Measurements from ENCODE around the gene PPIE. TPM values are rescaled to one million over a fixed set of nuclear protein-coding genes. Genes with fewer than 3 reads are reported as not detected.
A peak's percentile ranks its signal among the peaks of the same experiment; 100 is the strongest.
"Not testable (repeated sequence)": the region's sequence is repeated elsewhere in the genome, so short reads cannot be mapped to it uniquely, and the experiment has no call there.

Gene PPIE
- total and polyA plus RNA-seq, 9 donors: 30.9 to 103 (median 46.9) TPM

- Histone ChIP-seq H3K27ac (no peak overlapping the region), H3K4me1 (ENCODE audit: insufficient read depth) (no peaks in the 10 kb centered on the region), H3K9me3 (no peaks in the 10 kb centered on the region), H3K4me3 (no peak overlapping the region), H3K27me3 (no peaks in the 10 kb centered on the region), H3K36me3 (no peaks in the 10 kb centered on the region)
- intact Hi-C loops (cut with DNase I): no loop called here
- TF ChIP-seq, protein P1, sequence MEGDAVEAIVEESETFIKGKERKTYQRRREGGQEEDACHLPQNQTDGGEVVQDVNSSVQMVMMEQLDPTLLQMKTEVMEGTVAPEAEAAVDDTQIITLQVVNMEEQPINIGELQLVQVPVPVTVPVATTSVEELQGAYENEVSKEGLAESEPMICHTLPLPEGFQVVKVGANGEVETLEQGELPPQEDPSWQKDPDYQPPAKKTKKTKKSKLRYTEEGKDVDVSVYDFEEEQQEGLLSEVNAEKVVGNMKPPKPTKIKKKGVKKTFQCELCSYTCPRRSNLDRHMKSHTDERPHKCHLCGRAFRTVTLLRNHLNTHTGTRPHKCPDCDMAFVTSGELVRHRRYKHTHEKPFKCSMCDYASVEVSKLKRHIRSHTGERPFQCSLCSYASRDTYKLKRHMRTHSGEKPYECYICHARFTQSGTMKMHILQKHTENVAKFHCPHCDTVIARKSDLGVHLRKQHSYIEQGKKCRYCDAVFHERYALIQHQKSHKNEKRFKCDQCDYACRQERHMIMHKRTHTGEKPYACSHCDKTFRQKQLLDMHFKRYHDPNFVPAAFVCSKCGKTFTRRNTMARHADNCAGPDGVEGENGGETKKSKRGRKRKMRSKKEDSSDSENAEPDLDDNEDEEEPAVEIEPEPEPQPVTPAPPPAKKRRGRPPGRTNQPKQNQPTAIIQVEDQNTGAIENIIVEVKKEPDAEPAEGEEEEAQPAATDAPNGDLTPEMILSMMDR (IDR thresholded peaks at IDR 0.05): no peak
- no peak for TF ChIP-seq POLR2A (IDR thresholded peaks at IDR 0.05)
- no peak for TF ChIP-seq EP300 (IDR thresholded peaks at IDR 0.05)
- 82 to 92% (median 88%) methylated on average over 2 of the region's 2 CpGs for WGBS, 3 donors
- no peak for DNase-seq
These were observed 42.6 kb downstream of the PPIE start for GRCh38 chr1:39781349-39781715.

DNA sequence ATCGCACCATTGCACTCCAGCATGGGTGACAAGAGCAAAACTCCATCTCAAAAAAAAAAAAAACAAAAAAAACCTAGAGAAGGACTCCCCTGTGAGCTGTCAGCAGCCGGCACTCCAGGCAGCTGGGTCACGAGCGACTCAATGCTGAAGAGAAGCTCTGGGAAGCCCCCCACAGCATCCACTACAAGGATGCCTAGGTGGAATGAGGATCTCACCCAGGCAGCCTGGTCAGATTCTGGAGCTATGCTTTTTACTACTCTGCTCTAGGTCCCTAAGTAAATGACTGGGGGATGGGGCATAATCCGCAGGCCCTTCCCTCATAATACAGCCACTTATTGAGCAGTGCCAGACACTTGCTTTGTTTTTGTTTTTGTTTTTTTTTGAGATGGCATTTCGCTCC is 43.4 kb downstream of the PPIE start:
- intact Hi-C loops (cut with DNase I): no loop called here
- no peaks in the 10 kb centered on the region for H3K36me3 ChIP-seq
- TF ChIP-seq POLR2A (IDR thresholded peaks at IDR 0.05) (no peak), EP300 (IDR thresholded peaks at IDR 0.05) (no peak)
- TF ChIP-seq, protein P1 (IDR thresholded peaks at IDR 0.05): no peak
- no peak overlapping the region for H3K27ac ChIP-seq
- DNase-seq: no peak
- H3K27me3 ChIP-seq: no peaks in the 10 kb centered on the region
- no peak overlapping the region for H3K4me3 ChIP-seq
- no peaks in the 10 kb centered on the region for H3K9me3 ChIP-seq
- 81 to 85% (median 81%) methylated on average over 6 of the region's 6 CpGs for WGBS, 3 donors
- no peaks in the 10 kb centered on the region for H3K4me1 ChIP-seq (ENCODE audit: insufficient read depth)

DNA sequence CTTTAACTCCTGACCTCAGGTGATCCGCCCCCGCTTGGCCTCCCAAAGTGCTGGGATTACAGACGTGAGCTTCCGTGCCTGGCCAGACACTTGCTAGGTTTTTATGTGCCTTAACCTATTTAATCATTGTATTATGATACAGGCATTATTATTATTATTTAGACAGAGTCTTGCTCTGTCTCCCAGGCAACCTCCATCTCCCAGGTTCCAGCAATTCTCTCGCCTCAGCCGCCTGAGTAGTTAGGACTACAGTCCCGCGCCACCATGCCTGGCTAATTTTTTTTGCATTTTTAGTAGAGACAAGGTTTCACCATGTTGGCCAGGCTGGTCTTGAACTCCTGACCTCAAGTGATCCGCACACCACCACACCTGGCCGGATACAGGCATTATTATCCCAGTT is 44.0 kb downstream of the PPIE start:
- H3K27me3 ChIP-seq; H3K36me3 ChIP-seq; intact Hi-C loops (cut with DNase I); DNase-seq; H3K4me3 ChIP-seq; H3K4me1 ChIP-seq (ENCODE audit: insufficient read depth); H3K27ac ChIP-seq; H3K9me3 ChIP-seq: not testable (repeated sequence)
- 80% methylated on average over 10 of the region's 10 CpGs for WGBS, 3 donors

GRCh38 chr1:39786303-39787107 is 47.8 kb downstream of the PPIE start:
- H3K4me3 ChIP-seq; H3K4me1 ChIP-seq (ENCODE audit: insufficient read depth); DNase-seq: not testable (repeated sequence)

DNA sequence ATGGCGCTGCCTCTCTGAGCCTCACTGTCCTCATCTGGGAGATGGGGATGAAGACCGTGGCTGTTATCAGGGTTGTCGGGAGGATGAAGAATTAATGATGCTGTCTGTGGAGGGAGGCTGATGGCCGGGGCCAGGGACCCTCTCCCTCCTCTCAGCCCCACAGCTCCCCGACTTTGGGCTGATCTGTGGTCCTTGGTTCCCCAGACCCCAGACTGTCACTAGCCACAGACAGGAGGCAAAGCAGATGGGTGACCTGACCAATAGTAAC is 48.4 kb downstream of the PPIE start:
- H3K27ac ChIP-seq; H3K27me3 ChIP-seq; H3K4me3 ChIP-seq; H3K4me1 ChIP-seq (ENCODE audit: insufficient read depth); H3K36me3 ChIP-seq; intact Hi-C loops (cut with DNase I); H3K9me3 ChIP-seq; DNase-seq: not testable (repeated sequence)
- WGBS, 3 donors: 88 to 91% (median 90%) methylated on average over 5 of the region's 5 CpGs

More at GRCh38 chr1:39786303-39787107, 47.8 kb downstream of the PPIE start:
- H3K27ac ChIP-seq; H3K27me3 ChIP-seq; intact Hi-C loops (cut with DNase I); H3K36me3 ChIP-seq; H3K9me3 ChIP-seq: not testable (repeated sequence)
- 79 to 86% (median 84%) methylated on average over 9 to 12 of the region's 12 CpGs for WGBS, 3 donors

GRCh38 chr1:39787468-39787867 is 48.8 kb downstream of the PPIE start:
- Histone ChIP-seq H3K4me1 (ENCODE audit: insufficient read depth) (no peaks in the 10 kb centered on the region), H3K36me3 (no peaks in the 10 kb centered on the region), H3K27me3 (no peaks in the 10 kb centered on the region), H3K27ac (no peak overlapping the region), H3K9me3 (no peaks in the 10 kb centered on the region), H3K4me3 (no peak overlapping the region)
- DNase-seq: peak in 1 of 5 donors; percentile 27
- TF ChIP-seq POLR2A (IDR thresholded peaks at IDR 0.05) (no peak), EP300 (IDR thresholded peaks at IDR 0.05) (no peak)
- TF ChIP-seq, protein P1 (IDR thresholded peaks at IDR 0.05): no peak
- intact Hi-C loops (cut with DNase I): no loop called here
- 57 to 62% (median 59%) methylated on average over 11 of the region's 11 CpGs for WGBS, 3 donors

GRCh38 chr1:39787964-39788363 is 49.3 kb downstream of the PPIE start:
- DNase-seq; H3K4me1 ChIP-seq (ENCODE audit: insufficient read depth); H3K36me3 ChIP-seq; H3K9me3 ChIP-seq; H3K27me3 ChIP-seq; intact Hi-C loops (cut with DNase I); H3K4me3 ChIP-seq; H3K27ac ChIP-seq: not testable (repeated sequence)
- WGBS, 3 donors: 3 to 8% (median 7%) methylated on average over 19 to 55 of the region's 55 CpGs
